Measurements from ENCODE around the gene UBE2Z.

UBE2Z gene

GRCh38 chr17:48961516-48962233, 53.5 kb downstream of the UBE2Z start:
- TF ChIP-seq CTCF (IDR thresholded peaks at IDR 0.05; ENCODE audit: low read depth, low read length) = no peak
- DNase-seq (ENCODE audit: extremely low read depth, low read depth) = no peak

DNA sequence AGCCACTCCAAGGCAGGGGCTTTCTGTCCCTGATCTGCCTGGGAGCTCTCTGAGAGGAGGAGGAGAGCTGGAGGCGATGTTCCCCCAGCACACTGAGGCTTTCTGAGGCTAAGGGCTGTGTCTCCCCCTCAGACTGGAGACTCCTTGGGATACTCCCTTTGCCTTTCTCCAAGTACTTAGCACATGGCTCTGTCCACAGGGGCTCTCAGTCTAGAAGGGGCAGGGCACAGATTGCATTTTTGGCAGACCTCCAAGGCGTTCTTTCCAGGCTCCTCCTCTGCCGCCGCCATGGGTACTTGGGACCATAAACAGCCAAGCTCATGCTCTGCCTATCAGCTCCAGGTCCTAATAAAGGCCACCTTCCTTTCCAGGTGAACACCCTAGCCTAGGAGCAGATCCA, 62.0 kb downstream of the UBE2Z start:
- DNase-seq (ENCODE audit: extremely low read depth, low read depth) = no peak
- no peak for TF ChIP-seq CTCF (IDR thresholded peaks at IDR 0.05; ENCODE audit: low read depth, low read length)

DNA sequence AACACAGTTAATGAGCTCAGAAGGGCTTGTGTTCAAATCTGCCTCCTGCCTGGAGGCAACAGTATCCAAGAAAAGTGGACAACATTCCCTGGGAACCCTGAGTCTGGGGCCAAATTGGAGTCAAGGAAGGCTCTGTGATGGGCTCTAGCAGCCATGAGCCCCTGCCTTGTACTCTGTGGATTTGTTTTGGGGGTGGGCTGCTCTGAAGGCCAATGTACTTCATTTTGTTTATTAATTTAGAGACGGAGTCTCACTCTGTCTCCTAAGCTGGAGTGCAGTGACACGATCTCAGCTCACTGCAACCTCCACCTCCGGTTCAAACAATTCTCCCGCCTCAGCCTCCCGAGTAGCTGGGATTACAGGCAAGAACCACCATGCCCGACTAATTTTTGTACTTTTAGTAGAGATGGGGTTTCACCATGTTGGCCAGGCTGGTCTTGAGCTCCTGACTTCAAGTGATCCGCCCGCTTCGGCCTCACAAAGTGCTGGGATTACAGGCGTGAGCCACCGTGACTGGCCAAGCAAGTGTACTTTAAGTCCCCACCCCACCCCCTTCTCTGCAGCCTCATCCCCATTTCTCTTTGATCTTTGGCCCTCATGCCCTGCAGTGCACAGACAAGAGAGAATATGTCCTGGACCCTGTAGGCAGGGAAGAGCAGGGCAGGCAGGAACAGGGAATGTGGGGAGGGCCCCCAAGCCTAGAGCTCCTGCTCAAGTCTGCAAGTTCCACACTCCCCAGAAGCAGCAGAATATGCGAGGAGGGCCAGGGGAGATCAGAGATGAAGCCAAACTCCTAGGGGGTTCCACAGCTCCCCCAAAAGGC, 62.9 kb downstream of the UBE2Z start:
- TF ChIP-seq CTCF (IDR thresholded peaks at IDR 0.05; ENCODE audit: low read depth, low read length) = no peak
- no peak for DNase-seq (ENCODE audit: extremely low read depth, low read depth)

DNA sequence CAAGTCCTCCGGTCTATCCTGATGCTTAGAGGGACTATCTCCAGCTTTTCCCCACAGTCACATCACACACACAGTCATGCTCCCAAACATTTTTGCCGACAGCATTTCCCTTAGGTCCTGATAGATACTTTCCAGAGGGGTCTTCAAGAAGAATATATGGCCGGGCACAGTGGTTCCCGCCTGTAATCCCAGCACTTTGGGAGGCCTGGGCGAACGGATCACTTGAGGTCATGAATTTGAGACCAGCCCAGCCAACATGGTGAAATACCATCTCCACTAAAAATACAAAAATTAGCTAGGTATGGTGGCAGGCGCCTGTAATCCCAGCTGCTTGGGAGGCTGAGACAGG, 64.5 kb downstream of the UBE2Z start:
- no peak for TF ChIP-seq CTCF (IDR thresholded peaks at IDR 0.05; ENCODE audit: low read depth, low read length)
- DNase-seq (ENCODE audit: extremely low read depth, low read depth) = no peak

- DNase-seq (ENCODE audit: extremely low read depth, low read depth) = no peak
- TF ChIP-seq CTCF (IDR thresholded peaks at IDR 0.05; ENCODE audit: low read depth, low read length) = no peak
These were observed 65.6 kb downstream of the UBE2Z start for GRCh38 chr17:48973806-48974205.
